GM12878 (cell line): ENCODE measurements around the gene FUT8.
"Not testable (repeated sequence)": the region's sequence is repeated elsewhere in the genome, so short reads cannot be mapped to it uniquely, and the experiment has no call there.

Source experiments
- POLR2AphosphoS5 ChIP-seq: IDR thresholded peaks from 2 replicates; pipeline ENCODE4 v1.6.1; 2011; ENCODE audit warnings: mild to moderate bottlenecking, low read length, inconsistent platforms
- TF ChIP-seq, protein P1 (sequence below), 3 experiments: IDR thresholded peaks in 2 of 3; conservative IDR thresholded peaks in 1 of 3; 2 replicates each; pipeline ENCODE4 v1.5.1; 2011; ENCODE audit warnings: low read depth in 3 of 3, low read length in 3 of 3, mild to moderate bottlenecking in 3 of 3, control low read depth in 2 of 3, moderate library complexity in 2 of 3, inconsistent platforms in 1 of 3, mixed read lengths in 1 of 3; ENCODE audit not compliant: control insufficient read depth in 2 of 3, insufficient read depth in 1 of 3; ENCODE audit errors: extremely low read depth in 1 of 3

DNA sequence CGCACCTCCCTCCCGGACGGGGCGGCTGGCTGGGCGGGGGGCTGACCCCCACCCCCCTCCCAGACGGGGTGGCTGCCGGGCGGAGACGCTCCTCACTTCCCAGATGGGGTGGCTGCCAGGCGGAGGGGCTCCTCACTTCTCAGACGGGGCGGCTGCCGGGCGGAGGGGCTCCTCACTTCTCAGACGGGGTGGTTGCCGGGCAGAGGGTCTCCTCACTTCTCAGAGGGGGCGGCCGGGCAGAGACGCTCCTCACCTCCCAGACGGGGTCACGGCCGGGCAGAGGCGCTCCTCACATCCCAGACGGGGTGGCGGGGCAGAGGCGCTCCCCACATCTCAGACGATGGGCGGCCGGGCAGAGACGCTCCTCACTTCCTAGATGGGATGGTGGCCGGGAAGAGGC lies 280.0 kb downstream of the FUT8 start:
- TF ChIP-seq POLR2AphosphoS5, result not testable (repeated sequence)
- TF ChIP-seq, protein P1, sequence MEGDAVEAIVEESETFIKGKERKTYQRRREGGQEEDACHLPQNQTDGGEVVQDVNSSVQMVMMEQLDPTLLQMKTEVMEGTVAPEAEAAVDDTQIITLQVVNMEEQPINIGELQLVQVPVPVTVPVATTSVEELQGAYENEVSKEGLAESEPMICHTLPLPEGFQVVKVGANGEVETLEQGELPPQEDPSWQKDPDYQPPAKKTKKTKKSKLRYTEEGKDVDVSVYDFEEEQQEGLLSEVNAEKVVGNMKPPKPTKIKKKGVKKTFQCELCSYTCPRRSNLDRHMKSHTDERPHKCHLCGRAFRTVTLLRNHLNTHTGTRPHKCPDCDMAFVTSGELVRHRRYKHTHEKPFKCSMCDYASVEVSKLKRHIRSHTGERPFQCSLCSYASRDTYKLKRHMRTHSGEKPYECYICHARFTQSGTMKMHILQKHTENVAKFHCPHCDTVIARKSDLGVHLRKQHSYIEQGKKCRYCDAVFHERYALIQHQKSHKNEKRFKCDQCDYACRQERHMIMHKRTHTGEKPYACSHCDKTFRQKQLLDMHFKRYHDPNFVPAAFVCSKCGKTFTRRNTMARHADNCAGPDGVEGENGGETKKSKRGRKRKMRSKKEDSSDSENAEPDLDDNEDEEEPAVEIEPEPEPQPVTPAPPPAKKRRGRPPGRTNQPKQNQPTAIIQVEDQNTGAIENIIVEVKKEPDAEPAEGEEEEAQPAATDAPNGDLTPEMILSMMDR (IDR thresholded peaks at IDR 0.05 in 2 of 3, conservative IDR thresholded peaks at IDR 0.05 in 1 of 3; ENCODE audit: control insufficient read depth in 2 of 3, extremely low read depth in 1 of 3, insufficient read depth in 1 of 3, low read depth in 3 of 3, low read length in 3 of 3), result not testable (repeated sequence)
